HG03575 (cell line): ENCODE results near the gene APOL3.
"Not testable (repeated sequence)": the region's sequence is repeated elsewhere in the genome, so short reads cannot be mapped to it uniquely, and the experiment has no call there.

Source experiments
- ATAC-seq: cut with Tn5 transposase; IDR thresholded peaks from one replicate; pipeline ENCODE4 v1.9.1; 2021; ENCODE audit not compliant: unreplicated experiment, insufficient number of reproducible peaks, low FRiP score; ENCODE audit errors: extremely low read depth

The APOL3 gene, protein sequence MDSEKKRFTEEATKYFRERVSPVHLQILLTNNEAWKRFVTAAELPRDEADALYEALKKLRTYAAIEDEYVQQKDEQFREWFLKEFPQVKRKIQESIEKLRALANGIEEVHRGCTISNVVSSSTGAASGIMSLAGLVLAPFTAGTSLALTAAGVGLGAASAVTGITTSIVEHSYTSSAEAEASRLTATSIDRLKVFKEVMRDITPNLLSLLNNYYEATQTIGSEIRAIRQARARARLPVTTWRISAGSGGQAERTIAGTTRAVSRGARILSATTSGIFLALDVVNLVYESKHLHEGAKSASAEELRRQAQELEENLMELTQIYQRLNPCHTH

GRCh38 chr22:36160499-36160942 is at the start of gene APOL3:
Gene APOL3 (minus strand): TSS chr22:36160755. CDS start chr22:36149055, 11,700 bp downstream.
- ATAC-seq, result no peak

DNA sequence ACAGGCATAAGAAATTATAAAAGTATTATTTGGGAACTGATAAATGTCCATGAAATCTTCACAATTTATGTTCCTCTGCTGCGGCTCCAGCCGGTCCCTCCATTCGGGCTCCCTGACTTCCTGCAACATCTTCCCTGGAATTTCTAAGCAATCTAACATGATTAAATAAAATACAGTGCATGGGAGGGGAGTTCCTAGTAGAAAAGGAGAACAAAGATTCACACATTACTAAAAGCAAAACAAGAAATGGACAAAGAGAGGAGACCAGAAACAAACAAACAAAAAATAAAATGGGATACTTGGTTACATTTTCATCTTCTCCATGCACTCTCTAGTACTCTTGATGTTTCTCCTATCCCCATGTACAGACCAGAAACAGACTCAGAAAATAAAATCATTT is 49.7 kb upstream of the APOL3 start:
- no peak for ATAC-seq

DNA sequence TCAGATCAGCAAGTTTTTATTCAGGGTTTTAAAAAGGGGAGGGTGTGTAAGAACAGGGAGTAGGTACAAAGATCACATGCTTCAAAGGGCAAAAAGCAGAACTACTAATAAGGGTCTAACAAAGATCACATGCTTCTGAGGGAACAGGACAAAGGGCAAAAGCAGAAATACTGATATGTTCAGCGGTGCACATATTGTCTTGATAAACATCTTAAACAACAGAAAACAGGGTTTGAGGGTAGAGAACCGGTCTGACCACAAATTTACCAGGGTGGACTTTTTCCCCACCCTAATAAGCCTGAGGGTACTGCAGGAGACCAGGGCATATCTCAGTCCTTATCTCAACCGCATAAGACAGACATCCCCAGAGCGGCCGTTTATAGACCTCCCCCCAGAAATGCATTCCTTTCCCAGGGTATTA is 48.9 kb upstream of the APOL3 start:
- not testable (repeated sequence) for ATAC-seq

DNA sequence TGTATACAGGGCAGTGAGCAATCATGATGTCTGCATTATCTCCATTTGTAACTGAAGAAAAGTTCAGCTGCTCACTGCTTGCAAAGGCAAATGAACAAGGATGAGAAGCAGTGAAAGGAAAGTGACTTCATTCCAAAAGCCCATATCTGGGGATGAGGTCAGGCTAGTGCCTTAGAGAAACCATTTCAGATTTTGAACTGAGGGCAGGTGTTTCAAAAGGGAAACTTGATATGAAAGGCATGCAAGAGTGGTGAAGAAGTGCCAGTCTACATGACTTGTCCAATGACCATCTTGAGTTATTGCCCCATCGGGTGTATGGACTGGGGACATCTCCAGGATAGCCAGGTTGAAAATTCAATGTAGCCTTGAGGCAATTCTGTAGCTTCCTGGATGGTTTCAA is 48.4 kb upstream of the APOL3 start:
- no peak for ATAC-seq

DNA sequence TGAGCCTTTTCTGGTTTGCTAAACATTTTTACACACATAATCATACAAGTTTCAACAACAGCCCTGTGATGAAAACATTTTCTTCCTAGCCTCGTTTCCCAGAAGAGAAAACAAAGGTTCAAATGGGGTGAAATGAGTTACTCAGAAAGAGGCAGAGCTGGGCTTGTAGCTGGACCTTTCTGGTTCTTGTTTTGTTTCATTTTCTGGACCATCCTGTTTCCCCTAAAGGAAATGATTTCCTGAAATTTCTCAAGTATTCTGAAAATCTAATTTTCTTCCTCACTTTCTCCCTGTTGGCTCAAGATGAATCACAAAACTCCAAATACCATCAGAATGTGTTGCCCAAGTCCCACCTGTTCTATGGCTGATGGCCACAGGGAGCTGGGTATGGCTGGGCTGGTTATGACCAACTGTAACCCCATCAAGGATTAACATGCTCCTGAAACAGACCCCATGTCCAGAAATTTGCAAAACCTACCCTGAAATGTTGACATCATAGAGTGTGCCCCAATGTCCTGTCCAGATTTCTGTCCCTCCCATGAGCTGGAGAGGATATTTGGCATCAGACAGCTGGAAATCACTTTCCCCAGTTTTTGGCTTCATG is 47.7 kb upstream of the APOL3 start:
- no peak for ATAC-seq

DNA sequence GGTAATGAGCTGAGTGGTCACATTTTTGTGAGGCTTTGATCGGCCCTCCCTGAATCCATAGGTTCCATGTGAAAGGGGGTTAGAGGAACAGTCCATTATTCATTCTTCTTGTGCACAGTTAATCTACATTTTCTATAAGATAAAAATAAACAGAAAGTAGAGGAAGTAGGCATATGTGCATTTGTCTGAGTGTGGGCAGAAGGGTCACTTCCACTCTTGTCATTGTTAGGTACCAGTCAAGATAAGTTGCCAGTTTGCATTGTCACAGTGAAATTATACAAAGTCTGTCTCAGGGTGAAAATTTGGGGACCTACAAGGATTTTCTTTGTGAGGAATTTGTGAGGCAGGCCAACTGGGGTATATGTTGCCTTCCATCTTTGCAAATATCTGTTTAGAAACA is 45.7 kb upstream of the APOL3 start:
- ATAC-seq, result no peak

DNA sequence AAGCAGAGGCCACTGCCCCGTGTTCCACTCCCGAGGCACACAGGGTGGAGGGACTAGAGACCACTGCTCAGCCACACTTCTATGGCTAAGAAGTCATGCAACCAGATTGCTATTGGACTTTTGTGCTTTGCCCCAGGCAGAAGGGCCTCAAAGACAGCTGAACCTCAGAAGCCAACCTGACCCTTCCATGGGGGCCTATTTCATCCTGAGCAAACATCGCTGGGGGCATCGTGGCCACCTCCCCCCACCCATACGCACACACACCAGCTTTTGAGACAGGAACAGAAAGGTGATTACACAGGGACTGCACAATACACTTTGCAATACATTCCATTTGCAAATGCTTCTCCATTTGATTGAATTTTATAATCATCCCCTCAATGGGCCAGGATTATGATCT is 45.0 kb upstream of the APOL3 start:
- ATAC-seq, result not testable (repeated sequence)

- no peak for ATAC-seq
Observed at GRCh38 chr22:36204632-36205015, 44.1 kb upstream of the APOL3 start.

GRCh38 chr22:36204001-36204631 is 43.6 kb upstream of the APOL3 start:
- ATAC-seq, result no peak

- ATAC-seq, result not testable (repeated sequence)
Observed at GRCh38 chr22:36203441-36203840, 42.9 kb upstream of the APOL3 start.

- not testable (repeated sequence) for ATAC-seq
Observed at GRCh38 chr22:36202906-36203305, 42.4 kb upstream of the APOL3 start.

- no peak for ATAC-seq
Observed at GRCh38 chr22:36201630-36202319, 41.2 kb upstream of the APOL3 start, which contains the start of gene APOL4. Gene APOL4 (minus strand): TSS chr22:36201809. CDS start chr22:36201734, 75 bp downstream.

DNA sequence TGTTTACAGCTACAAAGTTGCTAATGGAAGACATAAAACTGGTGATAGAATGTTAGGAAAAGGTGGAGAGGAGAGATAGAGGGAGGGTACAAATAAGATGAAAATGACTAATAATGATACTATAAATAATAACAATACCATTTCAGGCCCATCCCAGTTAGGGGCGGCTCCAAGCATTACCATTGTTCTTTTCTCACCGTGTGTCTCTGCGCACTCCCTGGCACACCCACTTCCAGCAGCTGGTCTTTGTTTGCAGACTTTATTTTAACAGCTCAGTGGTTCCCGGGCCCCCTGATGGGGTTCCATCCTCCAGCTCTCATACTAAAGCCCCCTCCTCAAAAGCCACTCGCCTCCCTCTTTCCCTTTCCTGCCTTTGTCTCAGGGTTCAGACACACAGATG is 40.5 kb upstream of the APOL3 start:
- not testable (repeated sequence) for ATAC-seq

DNA sequence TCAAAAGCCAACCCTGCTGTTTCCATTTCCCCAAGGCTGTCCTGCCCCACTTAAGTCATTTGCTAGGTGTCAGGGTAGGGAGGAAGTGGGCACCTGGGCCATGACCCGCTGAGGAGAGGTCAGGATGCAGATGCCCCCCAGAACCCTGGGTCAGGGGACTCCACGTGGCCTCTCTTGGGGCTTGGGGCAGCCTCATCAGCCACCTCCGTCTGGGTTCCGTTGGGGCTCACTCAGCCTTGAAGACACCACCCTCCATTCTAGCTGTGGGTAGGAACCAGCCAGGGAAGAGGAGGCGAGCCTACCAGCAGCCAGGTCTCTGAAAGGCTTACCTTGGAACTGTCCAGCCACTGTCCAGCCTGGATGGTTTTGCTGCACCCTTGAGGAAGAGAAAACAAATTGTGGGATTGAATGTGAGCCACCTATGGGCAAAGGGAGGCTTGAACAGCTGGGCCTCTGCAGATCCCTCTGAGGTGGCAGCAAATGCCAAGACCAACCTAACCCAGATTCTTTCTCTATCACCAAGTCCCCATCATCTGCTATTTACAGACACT is 38.5 kb upstream of the APOL3 start:
- no peak for ATAC-seq

- no peak for ATAC-seq
Observed at GRCh38 chr22:36198536-36198935, 38.0 kb upstream of the APOL3 start.

DNA sequence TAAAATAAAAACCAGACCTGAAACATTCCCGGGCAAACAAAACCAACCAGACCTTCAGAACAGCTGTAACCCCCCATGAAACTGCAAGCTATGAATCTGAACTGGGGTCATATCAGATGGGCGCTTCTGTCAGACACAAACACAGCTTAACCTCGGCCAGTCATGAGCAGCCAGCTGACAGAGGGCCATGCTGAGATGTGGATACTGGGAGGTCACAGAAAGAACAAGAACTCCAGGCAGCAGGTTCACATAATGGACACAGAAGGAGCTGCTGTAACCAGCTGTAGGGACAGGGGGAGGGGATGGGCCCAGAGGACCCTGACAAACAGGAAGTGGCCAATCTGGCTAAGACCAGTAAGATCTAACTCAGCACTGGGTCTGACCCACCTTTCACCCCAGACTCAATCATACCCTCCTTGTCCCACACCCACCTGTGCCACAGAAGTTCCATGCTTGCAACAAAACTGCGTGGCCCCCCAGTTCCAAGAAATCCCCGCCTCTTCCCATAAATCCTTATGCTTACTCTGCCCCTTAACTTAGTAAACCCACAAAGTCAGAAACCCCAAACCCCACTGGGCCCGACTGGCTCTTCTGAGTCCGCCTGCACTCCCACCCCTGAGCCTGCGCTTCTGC is 37.1 kb upstream of the APOL3 start:
- ATAC-seq, result no peak

- no peak for ATAC-seq
Observed at GRCh38 chr22:36197065-36197440, 36.5 kb upstream of the APOL3 start.

GRCh38 chr22:36196254-36197064 is 35.9 kb upstream of the APOL3 start:
- ATAC-seq, result no peak
